ENCODE results near the gene RFX8.

GRCh38 chr2:101464841-101465240 lies 10.1 kb downstream of the RFX8 start:
- TF ChIP-seq CTCF (CRISPR knock-in tag; IDR thresholded peaks at IDR 0.05) (no peak), MAX (IDR thresholded peaks at IDR 0.05) (no peak), TAF1 (CRISPR knock-in tag; IDR thresholded peaks at IDR 0.05) (no peak), NCOR1 (IDR thresholded peaks at IDR 0.05; ENCODE audit: borderline replicate concordance, low read length) (no peak), KLF13 (CRISPR knock-in tag; IDR thresholded peaks at IDR 0.05) (no peak), CREB1 (IDR thresholded peaks at IDR 0.05) (no peak), CREB1 (CRISPR knock-in tag; IDR thresholded peaks at IDR 0.05) (no peak), BRD4 (CRISPR knock-in tag; IDR thresholded peaks at IDR 0.05) (no peak), SP5 (CRISPR knock-in tag; IDR thresholded peaks at IDR 0.05; ENCODE audit: borderline replicate concordance, low read depth) (no peak), ZNF678 (CRISPR knock-in tag; IDR thresholded peaks at IDR 0.05) (no peak), ZNF24 (IDR thresholded peaks at IDR 0.05) (no peak), DBP (CRISPR knock-in tag; IDR thresholded peaks at IDR 0.05; ENCODE audit: not compliant biosample characterization) (no peak)
